Measurements from ENCODE around the gene STAM.

The STAM gene

DNA sequence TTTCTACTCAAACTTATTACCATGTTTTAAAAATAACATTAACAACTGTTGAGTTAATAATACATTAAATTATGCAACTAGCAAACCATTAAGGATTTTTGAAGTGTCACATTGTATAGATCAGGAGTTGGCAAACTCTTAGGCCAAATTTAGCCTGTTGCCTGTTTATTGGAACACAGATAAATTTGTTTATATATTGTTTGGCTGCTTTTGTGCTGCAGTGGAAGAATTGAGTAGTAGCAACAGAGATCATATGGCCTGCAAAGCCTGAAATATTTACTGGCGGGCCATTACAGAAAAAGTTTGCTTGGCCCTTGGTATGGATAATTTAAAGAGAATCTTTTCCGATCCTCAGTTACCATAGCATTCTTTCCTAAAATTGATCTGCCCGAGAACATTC lies 57.4 kb downstream of the STAM start:
- no peaks in the 10 kb centered on the region for H3K79me2 ChIP-seq (ENCODE audit: low read length)
- no peaks in the 10 kb centered on the region for H3K4me1 ChIP-seq (ENCODE audit: low read length)
- no peaks in the 10 kb centered on the region for H3K9me3 ChIP-seq (replicated peaks; ENCODE audit: insufficient read depth, low read length)
- H3K36me3 ChIP-seq (replicated peaks; ENCODE audit: insufficient read depth, low read length): no peaks in the 10 kb centered on the region
- H3K9me2 ChIP-seq (replicated peaks; ENCODE audit: insufficient read depth, low read length): no peaks in the 10 kb centered on the region
- no peak overlapping the region for H2AFZ ChIP-seq (ENCODE audit: low read length)
- no peak overlapping the region for H3K4me2 ChIP-seq (ENCODE audit: low read depth, low read length)
- DNase-seq: no peak
- H3F3A ChIP-seq (ENCODE audit: insufficient read depth, low read length): no peaks in the 10 kb centered on the region
- no peak overlapping the region for H3K27ac ChIP-seq (ENCODE audit: low read length)
- no peaks in the 10 kb centered on the region for H3K27me3 ChIP-seq (replicated peaks; ENCODE audit: insufficient read depth, low read length)
- H4K20me1 ChIP-seq (ENCODE audit: insufficient read depth, low read length): no peaks in the 10 kb centered on the region
- H3K4me3 ChIP-seq (ENCODE audit: low read length): no peak overlapping the region
- H3K9ac ChIP-seq (ENCODE audit: low read length): no peak overlapping the region
- TF ChIP-seq, protein P1, sequence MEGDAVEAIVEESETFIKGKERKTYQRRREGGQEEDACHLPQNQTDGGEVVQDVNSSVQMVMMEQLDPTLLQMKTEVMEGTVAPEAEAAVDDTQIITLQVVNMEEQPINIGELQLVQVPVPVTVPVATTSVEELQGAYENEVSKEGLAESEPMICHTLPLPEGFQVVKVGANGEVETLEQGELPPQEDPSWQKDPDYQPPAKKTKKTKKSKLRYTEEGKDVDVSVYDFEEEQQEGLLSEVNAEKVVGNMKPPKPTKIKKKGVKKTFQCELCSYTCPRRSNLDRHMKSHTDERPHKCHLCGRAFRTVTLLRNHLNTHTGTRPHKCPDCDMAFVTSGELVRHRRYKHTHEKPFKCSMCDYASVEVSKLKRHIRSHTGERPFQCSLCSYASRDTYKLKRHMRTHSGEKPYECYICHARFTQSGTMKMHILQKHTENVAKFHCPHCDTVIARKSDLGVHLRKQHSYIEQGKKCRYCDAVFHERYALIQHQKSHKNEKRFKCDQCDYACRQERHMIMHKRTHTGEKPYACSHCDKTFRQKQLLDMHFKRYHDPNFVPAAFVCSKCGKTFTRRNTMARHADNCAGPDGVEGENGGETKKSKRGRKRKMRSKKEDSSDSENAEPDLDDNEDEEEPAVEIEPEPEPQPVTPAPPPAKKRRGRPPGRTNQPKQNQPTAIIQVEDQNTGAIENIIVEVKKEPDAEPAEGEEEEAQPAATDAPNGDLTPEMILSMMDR (IDR thresholded peaks at IDR 0.05; ENCODE audit: low read length): no peak
- TF ChIP-seq EZH2phosphoT487 (IDR thresholded peaks at IDR 0.05; ENCODE audit: low read length) (no peak), EZH2 (optimal IDR thresholded peaks at IDR 0.05; ENCODE audit: low read depth, low read length) (no peak)

DNA sequence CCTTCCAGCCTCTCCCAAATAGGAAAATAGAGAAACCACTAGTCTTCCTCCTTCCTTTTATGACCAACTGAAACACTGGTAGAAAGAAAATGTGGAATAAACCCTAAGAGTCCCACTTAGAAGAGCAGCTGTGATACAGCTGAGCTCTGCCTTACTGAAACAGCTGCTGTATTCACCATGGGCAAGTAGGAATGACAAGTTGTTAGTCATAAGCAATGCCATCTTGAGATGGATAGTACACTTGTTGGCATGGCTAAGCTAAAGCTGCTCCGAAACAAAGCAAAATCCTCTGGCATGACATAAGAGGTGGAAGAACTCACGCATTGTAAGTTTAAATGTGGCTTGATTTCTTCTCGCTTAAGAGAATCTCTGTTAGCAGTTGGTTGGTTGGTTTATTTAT lies 59.8 kb downstream of the STAM start:
- no peak overlapping the region for H3K4me2 ChIP-seq (ENCODE audit: low read depth, low read length)
- H3F3A ChIP-seq (ENCODE audit: insufficient read depth, low read length): no peaks in the 10 kb centered on the region
- TF ChIP-seq EZH2phosphoT487 (IDR thresholded peaks at IDR 0.05; ENCODE audit: low read length) (no peak), EZH2 (optimal IDR thresholded peaks at IDR 0.05; ENCODE audit: low read depth, low read length) (no peak)
- TF ChIP-seq, protein P1 (IDR thresholded peaks at IDR 0.05; ENCODE audit: low read length): no peak
- no peaks in the 10 kb centered on the region for H3K9me2 ChIP-seq (replicated peaks; ENCODE audit: insufficient read depth, low read length)
- H3K27me3 ChIP-seq (replicated peaks; ENCODE audit: insufficient read depth, low read length): no peaks in the 10 kb centered on the region
- H3K79me2 ChIP-seq (ENCODE audit: low read length): no peaks in the 10 kb centered on the region
- no peak overlapping the region for H3K27ac ChIP-seq (ENCODE audit: low read length)
- H2AFZ ChIP-seq (ENCODE audit: low read length): no peak overlapping the region
- H3K9ac ChIP-seq (ENCODE audit: low read length): no peak overlapping the region
- H4K20me1 ChIP-seq (ENCODE audit: insufficient read depth, low read length): no peaks in the 10 kb centered on the region
- DNase-seq: no peak
- no peaks in the 10 kb centered on the region for H3K4me1 ChIP-seq (ENCODE audit: low read length)
- H3K36me3 ChIP-seq (replicated peaks; ENCODE audit: insufficient read depth, low read length): no peaks in the 10 kb centered on the region
- no peak overlapping the region for H3K4me3 ChIP-seq (ENCODE audit: low read length)
- no peaks in the 10 kb centered on the region for H3K9me3 ChIP-seq (replicated peaks; ENCODE audit: insufficient read depth, low read length)

DNA sequence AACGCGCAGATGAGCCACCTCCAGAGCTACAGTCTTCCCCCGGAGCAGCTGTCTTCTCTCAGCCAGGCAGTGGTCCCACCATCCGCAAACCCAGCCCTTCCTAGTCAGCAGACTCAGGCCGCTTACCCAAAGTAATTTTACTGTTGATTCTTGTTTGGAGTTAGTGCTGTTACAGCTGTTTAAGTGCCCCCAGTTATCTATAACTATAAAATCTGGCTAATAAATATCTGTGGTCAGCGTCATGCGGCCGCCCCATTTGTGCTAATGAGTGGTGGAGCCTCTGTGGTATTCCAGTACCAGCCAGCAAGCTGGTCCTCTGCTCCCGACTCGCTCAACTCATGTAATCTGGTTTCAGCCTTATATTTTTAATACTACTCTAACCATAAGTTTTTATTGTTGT lies 64.9 kb downstream of the STAM start:
- H3K4me2 ChIP-seq (ENCODE audit: low read depth, low read length): no peak overlapping the region
- no peak overlapping the region for H2AFZ ChIP-seq (ENCODE audit: low read length)
- no peaks in the 10 kb centered on the region for H3F3A ChIP-seq (ENCODE audit: insufficient read depth, low read length)
- no peak overlapping the region for H3K4me3 ChIP-seq (ENCODE audit: low read length)
- H4K20me1 ChIP-seq (ENCODE audit: insufficient read depth, low read length): no peaks in the 10 kb centered on the region
- no peak overlapping the region for H3K27ac ChIP-seq (ENCODE audit: low read length)
- no peaks in the 10 kb centered on the region for H3K36me3 ChIP-seq (replicated peaks; ENCODE audit: insufficient read depth, low read length)
- H3K27me3 ChIP-seq (replicated peaks; ENCODE audit: insufficient read depth, low read length): no peaks in the 10 kb centered on the region
- no peak for DNase-seq
- no peak overlapping the region for H3K9ac ChIP-seq (ENCODE audit: low read length)
- no peaks in the 10 kb centered on the region for H3K4me1 ChIP-seq (ENCODE audit: low read length)
- no peaks in the 10 kb centered on the region for H3K9me3 ChIP-seq (replicated peaks; ENCODE audit: insufficient read depth, low read length)
- TF ChIP-seq EZH2 (optimal IDR thresholded peaks at IDR 0.05; ENCODE audit: low read depth, low read length): no peak
- TF ChIP-seq, protein P1 (IDR thresholded peaks at IDR 0.05; ENCODE audit: low read length): no peak
- TF ChIP-seq EZH2phosphoT487 (IDR thresholded peaks at IDR 0.05; ENCODE audit: low read length): no peak
- H3K9me2 ChIP-seq (replicated peaks; ENCODE audit: insufficient read depth, low read length): no peaks in the 10 kb centered on the region
- H3K79me2 ChIP-seq (ENCODE audit: low read length): no peaks in the 10 kb centered on the region

Measured in MM.1S (cell line).